ENCODE measurements around the gene SNAPIN.
"Not testable (repeated sequence)": the region's sequence is repeated elsewhere in the genome, so short reads cannot be mapped to it uniquely, and the experiment has no call there.

The SNAPIN gene

GRCh38 chr1:153627715-153628626 is 30.5 kb upstream of the SNAPIN start, which contains the start of gene S100A1:
Gene S100A1, plus strand, starts transcription at chr1:153628434. Its CDS starts 2,088 bp downstream, at chr1:153630522.
- DNase-seq: no peak

GRCh38 chr1:153628638-153629342 is 29.7 kb upstream of the SNAPIN start:
- peak in 1 of 2 experiments; percentile 38 for DNase-seq

- no peak for DNase-seq
Measured at GRCh38 chr1:153629343-153629665, 29.2 kb upstream of the SNAPIN start.

GRCh38 chr1:153629971-153630370 is 28.5 kb upstream of the SNAPIN start:
- peak in 1 of 2 experiments; percentile 37 for DNase-seq

GRCh38 chr1:153630384-153630783 is 28.1 kb upstream of the SNAPIN start:
- no peak for DNase-seq

- peak; percentile 60 to 85 for DNase-seq
Measured at GRCh38 chr1:153631047-153632022, 27.2 kb upstream of the SNAPIN start.

GRCh38 chr1:153633161-153633753 is 25.2 kb upstream of the SNAPIN start:
- DNase-seq: no peak

- DNase-seq: peak; percentile 84 to 95
Measured at GRCh38 chr1:153633754-153634665, 24.5 kb upstream of the SNAPIN start, which contains the start of gene CHTOP. Gene CHTOP, plus strand, starts transcription at chr1:153634066. Its CDS starts 2,523 bp downstream, at chr1:153636589.

GRCh38 chr1:153635872-153636271 is 22.6 kb upstream of the SNAPIN start:
- DNase-seq: no peak

GRCh38 chr1:153636312-153636711 is 22.2 kb upstream of the SNAPIN start:
- no peak for DNase-seq

GRCh38 chr1:153638261-153638660 is 20.2 kb upstream of the SNAPIN start:
- DNase-seq: peak; percentile 5 to 17

- no peak for DNase-seq
Measured at GRCh38 chr1:153639280-153639679, 19.2 kb upstream of the SNAPIN start.

GRCh38 chr1:153640213-153640612 is 18.3 kb upstream of the SNAPIN start:
- not testable (repeated sequence) for DNase-seq

- DNase-seq: no peak
Measured at GRCh38 chr1:153640861-153641260, 17.6 kb upstream of the SNAPIN start.

- DNase-seq: no peak
Measured at GRCh38 chr1:153642161-153642560, 16.3 kb upstream of the SNAPIN start.

- DNase-seq: no peak
Measured at GRCh38 chr1:153643100-153643499, 15.4 kb upstream of the SNAPIN start.

- no peak for DNase-seq
Measured at GRCh38 chr1:153643816-153644215, 14.7 kb upstream of the SNAPIN start.

GRCh38 chr1:153646672-153647345 is 11.7 kb upstream of the SNAPIN start:
- no peak for DNase-seq

- DNase-seq: peak in 1 of 2 experiments; percentile 11
Measured at GRCh38 chr1:153647346-153647714, 11.2 kb upstream of the SNAPIN start.

- no peak for DNase-seq
Measured at GRCh38 chr1:153648000-153648643, 10.4 kb upstream of the SNAPIN start.

All from NCI-H524 (cell line).